Type B pancreatic cell (in vitro differentiated cells): ENCODE measurements around the gene MAP4K1. TPM values are rescaled to one million over a fixed set of nuclear protein-coding genes. Genes with fewer than 3 reads are reported as not detected.

Experiments
- DNase-seq: peaks from one replicate; pipeline ENCODE4 v3.0.0; 2021; ENCODE audit warnings: mixed read lengths; ENCODE audit not compliant: unreplicated experiment; ENCODE audit errors: extremely low spot score
- H3K27ac Mint-ChIP-seq: 2 replicates; pipeline ENCODE4 v1.8.0; 2021; ENCODE audit warnings: mild to moderate bottlenecking, mixed read lengths
- H3K27me3 Mint-ChIP-seq: 2 replicates; pipeline ENCODE4 v1.8.0; 2021; ENCODE audit warnings: mixed read lengths
- H3K36me3 Mint-ChIP-seq: 2 replicates; pipeline ENCODE4 v1.8.0; 2021; ENCODE audit warnings: mixed read lengths
- H3K4me1 Mint-ChIP-seq: one replicate; pipeline ENCODE4 v1.8.0; 2021; ENCODE audit warnings: mixed read lengths; ENCODE audit not compliant: unreplicated experiment
- H3K4me3 Mint-ChIP-seq: 2 replicates; pipeline ENCODE4 v1.8.0; 2021; ENCODE audit warnings: mild to moderate bottlenecking, mixed read lengths
- H3K9me3 Mint-ChIP-seq: 2 replicates; pipeline ENCODE4 v1.8.0; 2021; ENCODE audit warnings: mixed read lengths
- total RNA-seq: library from RNA; stranded (reverse); gene quantifications from 2 replicates; pipeline ENCODE4 v1.2.1, GENCODE V29; 2021; ENCODE audit warnings: low replicate concordance
- TF ChIP-seq, protein P1 (sequence below): fragments of 200-600 bp; sonication (generic); conservative IDR thresholded peaks from 2 replicates; pipeline ENCODE4 v1.5.0; 2021; ENCODE audit warnings: antibody characterized with exemption, mild to moderate bottlenecking

Gene MAP4K1
- total RNA-seq, 1 donor from 2014 or later: 2.4 TPM

GRCh38 chr19:38596057-38596981 is 21.4 kb downstream of the MAP4K1 start:
- no peaks in the 10 kb centered on the region for H3K9me3 Mint-ChIP-seq
- TF ChIP-seq, protein P1, sequence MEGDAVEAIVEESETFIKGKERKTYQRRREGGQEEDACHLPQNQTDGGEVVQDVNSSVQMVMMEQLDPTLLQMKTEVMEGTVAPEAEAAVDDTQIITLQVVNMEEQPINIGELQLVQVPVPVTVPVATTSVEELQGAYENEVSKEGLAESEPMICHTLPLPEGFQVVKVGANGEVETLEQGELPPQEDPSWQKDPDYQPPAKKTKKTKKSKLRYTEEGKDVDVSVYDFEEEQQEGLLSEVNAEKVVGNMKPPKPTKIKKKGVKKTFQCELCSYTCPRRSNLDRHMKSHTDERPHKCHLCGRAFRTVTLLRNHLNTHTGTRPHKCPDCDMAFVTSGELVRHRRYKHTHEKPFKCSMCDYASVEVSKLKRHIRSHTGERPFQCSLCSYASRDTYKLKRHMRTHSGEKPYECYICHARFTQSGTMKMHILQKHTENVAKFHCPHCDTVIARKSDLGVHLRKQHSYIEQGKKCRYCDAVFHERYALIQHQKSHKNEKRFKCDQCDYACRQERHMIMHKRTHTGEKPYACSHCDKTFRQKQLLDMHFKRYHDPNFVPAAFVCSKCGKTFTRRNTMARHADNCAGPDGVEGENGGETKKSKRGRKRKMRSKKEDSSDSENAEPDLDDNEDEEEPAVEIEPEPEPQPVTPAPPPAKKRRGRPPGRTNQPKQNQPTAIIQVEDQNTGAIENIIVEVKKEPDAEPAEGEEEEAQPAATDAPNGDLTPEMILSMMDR: no peak
- H3K27ac Mint-ChIP-seq: peak overlapping the region; percentile 68
- peaks cover 5% of the 10 kb centered on the region for H3K4me1 Mint-ChIP-seq
- H3K36me3 Mint-ChIP-seq: no peaks in the 10 kb centered on the region
- peak; percentile 89 for DNase-seq
- H3K27me3 Mint-ChIP-seq: no peaks in the 10 kb centered on the region
- peak overlapping the region; percentile 89 for H3K4me3 Mint-ChIP-seq

GRCh38 chr19:38592940-38593339 is 24.8 kb downstream of the MAP4K1 start:
- H3K4me3 Mint-ChIP-seq: no peak overlapping the region
- no peak for DNase-seq
- TF ChIP-seq, protein P1: peak; percentile 36

GRCh38 chr19:38588041-38588440 is 29.7 kb downstream of the MAP4K1 start:
- no peak for DNase-seq
- Mint-ChIP-seq H3K9me3 (no peaks in the 10 kb centered on the region), H3K36me3 (no peaks in the 10 kb centered on the region), H3K27me3 (no peaks in the 10 kb centered on the region), H3K4me1 (no peaks in the 10 kb centered on the region), H3K27ac (no peak overlapping the region), H3K4me3 (no peak overlapping the region)
- TF ChIP-seq, protein P1: no peak

More at GRCh38 chr19:38592940-38593339, 24.8 kb downstream of the MAP4K1 start:
- Mint-ChIP-seq H3K36me3 (no peaks in the 10 kb centered on the region), H3K4me1 (peaks cover 5% of the 10 kb centered on the region), H3K27me3 (no peaks in the 10 kb centered on the region), H3K9me3 (no peaks in the 10 kb centered on the region), H3K27ac (no peak overlapping the region)

- no peak for DNase-seq
- Mint-ChIP-seq H3K4me1 (no peaks in the 10 kb centered on the region), H3K36me3 (no peaks in the 10 kb centered on the region), H3K9me3 (no peaks in the 10 kb centered on the region), H3K4me3 (no peak overlapping the region), H3K27ac (no peak overlapping the region), H3K27me3 (no peaks in the 10 kb centered on the region)
- TF ChIP-seq, protein P1: no peak
These were observed 30.2 kb downstream of the MAP4K1 start for GRCh38 chr19:38587562-38587961.

GRCh38 chr19:38583985-38584305 is 33.8 kb downstream of the MAP4K1 start:
- Mint-ChIP-seq H3K4me1 (no peaks in the 10 kb centered on the region), H3K27ac (no peak overlapping the region), H3K4me3 (no peak overlapping the region), H3K27me3 (no peaks in the 10 kb centered on the region), H3K9me3 (no peaks in the 10 kb centered on the region), H3K36me3 (no peaks in the 10 kb centered on the region)
- TF ChIP-seq, protein P1: no peak
- no peak for DNase-seq
